ENCODE results near the gene SMAD2.

DNA sequence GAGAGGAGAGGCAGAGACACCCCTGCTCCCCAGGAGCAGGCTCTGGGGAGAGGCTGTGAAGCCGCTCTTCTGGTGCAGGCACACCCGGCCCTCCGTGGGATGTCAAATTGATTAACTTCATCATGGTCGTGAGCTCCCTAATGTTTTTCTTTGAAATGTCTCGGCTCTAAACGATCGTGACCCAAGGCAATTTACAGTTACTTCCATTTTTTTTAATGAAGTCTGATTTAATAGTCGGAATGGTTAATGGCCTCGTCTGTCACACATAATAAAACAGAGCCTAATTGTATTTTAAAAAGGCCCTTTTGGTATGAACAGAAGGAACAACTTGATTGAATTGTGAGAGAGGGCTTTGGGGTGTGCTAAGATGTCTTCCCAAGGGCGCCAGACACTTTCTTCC, 130.2 kb downstream of the SMAD2 start:
- TF ChIP-seq, protein P1, sequence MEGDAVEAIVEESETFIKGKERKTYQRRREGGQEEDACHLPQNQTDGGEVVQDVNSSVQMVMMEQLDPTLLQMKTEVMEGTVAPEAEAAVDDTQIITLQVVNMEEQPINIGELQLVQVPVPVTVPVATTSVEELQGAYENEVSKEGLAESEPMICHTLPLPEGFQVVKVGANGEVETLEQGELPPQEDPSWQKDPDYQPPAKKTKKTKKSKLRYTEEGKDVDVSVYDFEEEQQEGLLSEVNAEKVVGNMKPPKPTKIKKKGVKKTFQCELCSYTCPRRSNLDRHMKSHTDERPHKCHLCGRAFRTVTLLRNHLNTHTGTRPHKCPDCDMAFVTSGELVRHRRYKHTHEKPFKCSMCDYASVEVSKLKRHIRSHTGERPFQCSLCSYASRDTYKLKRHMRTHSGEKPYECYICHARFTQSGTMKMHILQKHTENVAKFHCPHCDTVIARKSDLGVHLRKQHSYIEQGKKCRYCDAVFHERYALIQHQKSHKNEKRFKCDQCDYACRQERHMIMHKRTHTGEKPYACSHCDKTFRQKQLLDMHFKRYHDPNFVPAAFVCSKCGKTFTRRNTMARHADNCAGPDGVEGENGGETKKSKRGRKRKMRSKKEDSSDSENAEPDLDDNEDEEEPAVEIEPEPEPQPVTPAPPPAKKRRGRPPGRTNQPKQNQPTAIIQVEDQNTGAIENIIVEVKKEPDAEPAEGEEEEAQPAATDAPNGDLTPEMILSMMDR (IDR thresholded peaks at IDR 0.05; ENCODE audit: poor library complexity), result no peak
- TF ChIP-seq EZH2 (IDR thresholded peaks at IDR 0.05; ENCODE audit: borderline replicate concordance) (no peak), EZH2phosphoT487 (IDR thresholded peaks at IDR 0.05; ENCODE audit: low read depth, severe bottlenecking, unreplicated experiment) (no peak)
